ENCODE results near the gene SLC35B4.

SLC35B4 gene, protein sequence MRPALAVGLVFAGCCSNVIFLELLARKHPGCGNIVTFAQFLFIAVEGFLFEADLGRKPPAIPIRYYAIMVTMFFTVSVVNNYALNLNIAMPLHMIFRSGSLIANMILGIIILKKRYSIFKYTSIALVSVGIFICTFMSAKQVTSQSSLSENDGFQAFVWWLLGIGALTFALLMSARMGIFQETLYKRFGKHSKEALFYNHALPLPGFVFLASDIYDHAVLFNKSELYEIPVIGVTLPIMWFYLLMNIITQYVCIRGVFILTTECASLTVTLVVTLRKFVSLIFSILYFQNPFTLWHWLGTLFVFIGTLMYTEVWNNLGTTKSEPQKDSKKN

GRCh38 chr7:134316539-134317344 lies at the start of gene SLC35B4:
Gene SLC35B4 (minus strand): TSS chr7:134316930. CDS start chr7:134316751, 179 bp downstream.
- DNase-seq (ENCODE audit: low read depth in 1 of 2, low spot score in 1 of 2) = peak; percentile 84 to 94

DNA sequence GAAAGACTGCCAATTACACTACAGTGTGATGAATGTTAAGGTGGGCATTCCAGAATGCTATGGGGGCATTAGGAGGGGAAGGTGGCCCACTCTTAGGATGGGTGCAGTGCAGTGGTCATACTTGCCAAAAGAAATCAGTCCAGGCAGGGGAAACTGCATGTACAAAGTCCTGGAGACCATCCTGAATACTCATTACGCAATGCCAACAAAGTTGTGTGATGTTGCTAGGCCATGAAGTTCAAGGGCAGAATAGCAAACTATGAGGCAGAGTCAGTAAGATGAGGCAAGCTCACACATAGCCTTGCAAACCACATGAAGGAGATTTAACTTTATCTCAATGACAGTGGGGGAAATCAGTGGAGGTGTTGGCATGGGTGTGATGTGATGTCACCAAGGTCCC lies 49.8 kb upstream of the SLC35B4 start:
- no peak for DNase-seq (ENCODE audit: low read depth in 1 of 2, low spot score in 1 of 2)

- no peak for DNase-seq (ENCODE audit: low read depth in 1 of 2, low spot score in 1 of 2)
Observed at GRCh38 chr7:134365341-134366054, 48.8 kb upstream of the SLC35B4 start.

DNA sequence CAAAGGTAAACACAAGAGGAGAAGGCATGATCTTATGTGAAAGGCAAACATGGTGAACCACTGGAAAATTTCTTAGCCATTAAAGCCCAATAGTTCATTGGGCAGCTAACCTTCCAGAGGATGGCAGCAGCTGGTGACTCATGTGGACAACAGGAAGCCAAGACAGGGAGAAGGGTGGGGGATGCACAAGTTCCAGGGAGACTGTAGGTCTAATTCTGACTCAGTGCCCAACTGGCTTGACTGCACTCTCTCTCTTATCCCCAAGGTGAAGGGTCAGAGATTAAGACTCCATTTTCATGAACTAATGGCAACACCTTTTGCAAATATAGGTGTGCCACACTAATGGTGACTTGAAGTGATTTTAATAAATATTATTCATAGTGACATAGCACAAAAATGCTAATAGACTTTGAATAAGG lies 47.9 kb upstream of the SLC35B4 start:
- no peak for DNase-seq (ENCODE audit: low read depth in 1 of 2, low spot score in 1 of 2)

GRCh38 chr7:134362587-134363483 lies 46.1 kb upstream of the SLC35B4 start:
- DNase-seq (ENCODE audit: low read depth in 1 of 2, low spot score in 1 of 2) = no peak

- DNase-seq (ENCODE audit: low read depth in 1 of 2, low spot score in 1 of 2) = no peak
Observed at GRCh38 chr7:134359787-134360432, 43.2 kb upstream of the SLC35B4 start.

GRCh38 chr7:134357486-134357885 lies 40.8 kb upstream of the SLC35B4 start:
- no peak for DNase-seq (ENCODE audit: low read depth in 1 of 2, low spot score in 1 of 2)

DNA sequence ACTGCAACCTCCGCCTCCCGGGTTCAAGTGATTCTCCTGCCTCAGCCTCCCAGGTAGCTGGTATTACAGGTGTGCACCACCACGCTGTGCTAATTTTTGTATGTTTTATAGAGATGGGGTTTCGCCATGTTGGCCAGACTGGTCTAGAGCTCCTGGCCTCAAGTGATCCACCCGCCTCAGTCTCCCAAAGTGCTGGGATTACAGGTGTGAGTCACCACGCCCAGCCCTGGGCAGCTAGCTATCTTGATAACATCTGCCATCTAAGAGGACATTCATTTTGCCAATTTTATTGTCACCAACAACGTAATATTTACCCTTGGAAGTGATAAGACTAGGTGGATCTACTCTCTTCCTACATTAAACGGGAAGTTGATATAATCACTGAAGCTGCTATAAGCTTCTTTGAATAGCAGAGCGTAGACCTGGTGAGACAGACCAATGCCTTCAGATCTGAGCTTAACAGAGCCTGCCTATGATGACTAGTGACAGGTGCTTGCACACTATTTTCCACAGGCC lies 39.7 kb upstream of the SLC35B4 start:
- DNase-seq (ENCODE audit: low read depth in 1 of 2, low spot score in 1 of 2) = no peak

- DNase-seq (ENCODE audit: low read depth in 1 of 2, low spot score in 1 of 2) = no peak
Observed at GRCh38 chr7:134355927-134356326, 39.2 kb upstream of the SLC35B4 start.

- DNase-seq (ENCODE audit: low read depth in 1 of 2, low spot score in 1 of 2) = no peak
Observed at GRCh38 chr7:134355004-134355525, 38.3 kb upstream of the SLC35B4 start.

GRCh38 chr7:134353411-134353810 lies 36.7 kb upstream of the SLC35B4 start:
- no peak for DNase-seq (ENCODE audit: low read depth in 1 of 2, low spot score in 1 of 2)

- DNase-seq (ENCODE audit: low read depth in 1 of 2, low spot score in 1 of 2) = no peak
Observed at GRCh38 chr7:134351424-134351823, 34.7 kb upstream of the SLC35B4 start.

DNA sequence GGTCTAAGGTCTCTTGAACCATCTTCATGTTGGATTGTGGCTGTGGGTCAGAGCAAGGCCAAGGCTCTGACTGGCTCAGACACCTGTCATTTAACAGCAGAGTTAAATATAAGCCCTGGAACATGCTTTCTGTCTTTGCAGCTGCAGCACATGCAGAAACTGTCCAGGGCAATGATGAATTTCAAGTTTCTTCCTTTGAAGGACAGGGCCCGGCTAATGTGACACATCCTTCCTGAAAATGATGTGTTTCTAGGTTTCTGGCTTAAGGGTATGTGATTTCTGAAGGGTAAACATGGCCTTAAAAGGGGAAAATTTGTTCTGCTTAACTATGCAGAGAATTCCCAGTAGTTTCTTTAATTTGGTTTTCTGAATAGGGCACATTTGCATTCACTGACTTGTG lies 34.0 kb upstream of the SLC35B4 start:
- no peak for DNase-seq (ENCODE audit: low read depth in 1 of 2, low spot score in 1 of 2)

DNA sequence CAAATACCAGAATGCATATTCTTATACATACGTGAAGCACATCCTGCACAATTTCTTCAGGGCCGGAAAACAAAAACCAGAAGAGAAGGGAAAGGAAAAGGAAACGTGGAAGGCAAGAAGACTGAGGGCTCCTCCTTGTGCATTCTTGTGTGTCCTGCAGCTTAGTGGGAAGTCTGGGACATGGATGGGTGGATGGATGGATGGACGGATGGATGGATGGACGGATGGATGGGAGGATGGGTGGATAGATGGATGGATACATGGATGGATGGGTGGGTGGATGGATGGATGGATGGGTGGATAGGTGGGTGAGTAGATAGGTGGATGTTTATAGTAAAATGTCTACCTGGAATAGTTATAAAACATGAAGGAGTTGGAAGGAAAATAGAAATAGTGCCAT lies 30.8 kb upstream of the SLC35B4 start:
- no peak for DNase-seq (ENCODE audit: low read depth in 1 of 2, low spot score in 1 of 2)

DNA sequence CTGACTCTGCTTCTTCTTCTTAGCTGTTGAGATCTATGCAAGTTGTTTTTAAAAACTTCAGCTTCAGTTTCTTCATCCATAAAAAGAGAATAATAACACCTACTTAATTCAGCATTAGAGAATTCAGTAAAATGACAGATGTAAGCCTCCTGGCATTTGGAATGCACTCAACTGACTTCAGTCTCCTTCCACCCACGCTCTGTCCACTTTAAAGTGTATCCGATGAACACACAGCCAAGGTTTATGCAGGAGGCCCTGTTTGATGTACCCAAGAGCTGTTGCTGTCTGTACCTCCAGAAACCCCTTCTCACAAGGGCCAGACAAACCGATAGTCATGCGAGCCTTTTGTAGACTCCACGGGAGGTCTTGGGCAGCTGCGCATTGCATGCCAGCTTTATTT lies 27.1 kb upstream of the SLC35B4 start:
- DNase-seq (ENCODE audit: low read depth in 1 of 2, low spot score in 1 of 2) = no peak

- DNase-seq (ENCODE audit: low read depth in 1 of 2, low spot score in 1 of 2) = no peak
Observed at GRCh38 chr7:134343136-134343535, 26.4 kb upstream of the SLC35B4 start.

GRCh38 chr7:134339475-134339874 lies 22.7 kb upstream of the SLC35B4 start:
- no peak for DNase-seq (ENCODE audit: low read depth in 1 of 2, low spot score in 1 of 2)

DNA sequence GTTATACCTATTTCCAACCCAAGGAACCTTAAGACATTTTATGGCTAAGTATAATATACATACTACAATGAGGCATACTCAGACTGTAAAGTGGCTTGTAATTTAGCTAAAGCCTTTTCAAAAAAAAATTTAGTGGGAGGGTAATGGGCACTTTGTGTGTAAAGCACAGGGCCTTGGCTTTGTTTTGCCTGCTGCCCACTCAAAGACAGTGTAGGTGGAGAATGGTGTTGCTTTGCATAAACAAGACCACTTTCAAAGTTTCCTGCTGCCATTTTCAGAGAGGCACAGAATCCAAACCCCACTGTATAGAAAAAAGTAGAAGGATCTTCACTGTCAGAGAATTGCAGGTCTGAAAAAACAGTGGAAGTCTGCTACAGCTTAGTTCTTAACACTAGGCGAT lies 21.2 kb upstream of the SLC35B4 start:
- DNase-seq (ENCODE audit: low read depth in 1 of 2, low spot score in 1 of 2) = no peak

DNA sequence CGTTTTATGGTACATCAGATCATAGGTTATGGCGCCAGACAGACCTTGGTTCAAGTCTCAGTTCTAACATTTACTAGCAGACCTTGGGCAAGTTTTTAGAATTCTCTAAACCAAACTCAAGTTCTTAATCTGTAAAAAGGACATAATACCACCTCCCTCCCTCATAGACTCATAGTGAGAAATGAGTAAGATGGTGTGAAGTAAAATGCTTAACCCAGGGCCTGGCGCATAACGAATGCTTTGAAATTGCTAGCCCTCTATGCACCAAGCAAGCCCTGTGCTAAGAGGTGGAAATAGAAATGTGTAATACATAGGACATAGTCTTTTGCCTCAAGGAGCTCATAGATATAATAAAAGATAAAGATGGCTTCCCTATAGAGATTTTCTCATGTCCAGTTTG lies 17.7 kb upstream of the SLC35B4 start:
- DNase-seq (ENCODE audit: low read depth in 1 of 2, low spot score in 1 of 2) = no peak

- no peak for DNase-seq (ENCODE audit: low read depth in 1 of 2, low spot score in 1 of 2)
Observed at GRCh38 chr7:134333943-134334342, 17.2 kb upstream of the SLC35B4 start.
